Ovary (tissue), 9 donors: ENCODE measurements around the gene APOBR. TPM values are rescaled to one million over a fixed set of nuclear protein-coding genes. Genes with fewer than 3 reads are reported as not detected.
"Not testable (repeated sequence)": the region's sequence is repeated elsewhere in the genome, so short reads cannot be mapped to it uniquely, and the experiment has no call there.

Source experiments
- DNase-seq, 5 donors: peaks; one replicate each; pipeline ENCODE4 v3.0.0-alpha.2; 2019 to 2020
- H3K27ac ChIP-seq, 2 donors: fragments of 200-600 bp; one replicate each; pipeline versions ENCODE4 v1.5.1 to v1.8.0; 2019 to 2022
- H3K27me3 ChIP-seq: fragments of 200-600 bp; one replicate; pipeline ENCODE4 v1.8.0; 2022
- H3K36me3 ChIP-seq: fragments of 200-600 bp; sonication (generic); one replicate; pipeline ENCODE4 v1.5.1; 2019
- H3K4me1 ChIP-seq: one replicate; pipeline ENCODE4 v1.8.1; 2013; ENCODE audit warnings: mild to moderate bottlenecking, moderate library complexity; ENCODE audit not compliant: insufficient read depth
- H3K4me3 ChIP-seq: fragments of 200-600 bp; sonication (generic); one replicate; pipeline ENCODE4 v1.5.1; 2017
- H3K9me3 ChIP-seq, 2 donors: fragments of 200-600 bp in 1 of 2; sonication (generic) in 1 of 2; one replicate each; pipeline versions ENCODE4 v1.5.1 to v1.8.1; 2013 to 2019; ENCODE audit warnings: mild to moderate bottlenecking in 1 of 2, moderate library complexity in 1 of 2
- CTCF ChIP-seq, 3 donors: fragments of 450-650 bp in 2 of 3; fragments of 200-600 bp in 1 of 3; IDR thresholded peaks; one replicate each; pipeline versions ENCODE4 v1.5.1 to v1.8.0; 2016 to 2022; ENCODE audit warnings: antibody characterized with exemption in 3 of 3, mild to moderate bottlenecking in 1 of 3
- EP300 ChIP-seq: sonication (generic); formaldehyde crosslinking; IDR thresholded peaks from one replicate; pipeline ENCODE4 v1.6.1; 2017; ENCODE audit warnings: antibody characterized with exemption
- POLR2A ChIP-seq: fragments of 450-650 bp; IDR thresholded peaks from one replicate; pipeline ENCODE4 v1.6.1; 2017; ENCODE audit warnings: antibody characterized with exemption, mild to moderate bottlenecking, moderate library complexity
- WGBS, 3 donors: extraction: QIAGEN DNeasy Blood & Tissue Kit in 1 of 3; methylation state at CpG; one replicate each; pipeline versions ENCODE4 v1.1.5 to v1.1.7; 2013 to 2017; 5-methylcytosine and 5-hydroxymethylcytosine counted together
- intact Hi-C, 4 donors: fragments of 100-400 bp; cut with DNase I; formaldehyde crosslinking; loops; one replicate each; pipeline versions ENCODE4 v1.11.0 to v1.15.1; 2022 to 2023
- polyA plus RNA-seq, 2 donors: library from polyadenylated mRNA; stranded (reverse); fragments of 200-250 nt in 1 of 2; fragments of 350-450 nt in 1 of 2; fragmentation: Illumina TruSeq in 1 of 2; extraction: RNeasy Lipid Tissue Mini Kit (QIAGEN cat#74804) in 1 of 2; gene quantifications; one replicate each; pipeline ENCODE4 v1.2.3, GENCODE V29; 2013 to 2014
- total RNA-seq, 7 donors: library from RNA; depleted of rRNA in 2 of 7; stranded (reverse); fragments of >200 nt in 2 of 7; fragmentation: NEBNext Ultra II Directional in 3 of 7; extraction: Animal tissue kit (Norgen Biotek cat#: 25700) in 3 of 7; gene quantifications; one replicate each; pipeline versions ENCODE4 v1.1.0 to v1.2.4, GENCODE V29; 2016 to 2023
- donor health status: DM: no; HTN: no; CAD: no; lungs with moderate emphysema.
- donor health status: DM: no; HTN: no; CAD: no.
- donor health status: Bipolar disorder and iron deficiency.
- donor health status: DM: yes; HTN: yes; CAD: no.
- donor health status: DM: no; HTN: no; CAD: no.
- donor health status: DM: yes; HTN: yes; CAD: no.

Gene APOBR
- total and polyA plus RNA-seq, 9 donors: 0.18 to 1.4 (median 0.48) TPM

- Histone ChIP-seq H3K27me3 (no peaks in the 10 kb centered on the region), H3K4me1 (no peaks in the 10 kb centered on the region), H3K9me3 (no peaks in the 10 kb centered on the region), H3K27ac (no peak overlapping the region), H3K36me3 (no peaks in the 10 kb centered on the region), H3K4me3 (no peak overlapping the region)
- 87 to 94% (median 90%) methylated on average over 6 of the region's 6 CpGs for WGBS, 3 donors
- no peak for DNase-seq
- intact Hi-C loops: no loop called here
- TF ChIP-seq EP300: no peak
- no peak for TF ChIP-seq POLR2A
- no peak for TF ChIP-seq CTCF (IDR thresholded peaks at IDR 0.05)
Measured at GRCh38 chr16:28521436-28521835, 27.0 kb downstream of the APOBR start.

GRCh38 chr16:28522792-28523191, 28.3 kb downstream of the APOBR start:
- no peak for DNase-seq
- Histone ChIP-seq H3K4me1 (peaks cover 1% of the 10 kb centered on the region), H3K36me3 (no peaks in the 10 kb centered on the region), H3K9me3 (no peaks in the 10 kb centered on the region), H3K27me3 (no peaks in the 10 kb centered on the region), H3K27ac (no peak overlapping the region), H3K4me3 (no peak overlapping the region)
- TF ChIP-seq EP300: no peak
- TF ChIP-seq POLR2A: no peak
- no peak for TF ChIP-seq CTCF (IDR thresholded peaks at IDR 0.05)
- 88 to 90% (median 89%) methylated on average over 11 of the region's 11 CpGs for WGBS, 3 donors
- intact Hi-C loops: no loop called here

GRCh38 chr16:28524681-28525171, 30.3 kb downstream of the APOBR start:
- TF ChIP-seq CTCF (IDR thresholded peaks at IDR 0.05) (no peak), POLR2A (no peak), EP300 (no peak)
- no peaks in the 10 kb centered on the region for H3K9me3 ChIP-seq
- no peaks in the 10 kb centered on the region for H3K27me3 ChIP-seq
- H3K4me3 ChIP-seq: no peak overlapping the region
- H3K36me3 ChIP-seq: no peaks in the 10 kb centered on the region
- intact Hi-C loops: no loop called here
- no peak for DNase-seq
- H3K27ac ChIP-seq: no peak overlapping the region
- WGBS, 3 donors: 83 to 89% (median 84%) methylated on average over 6 of the region's 6 CpGs
- peaks cover 8% of the 10 kb centered on the region for H3K4me1 ChIP-seq

- H3K36me3 ChIP-seq: no peaks in the 10 kb centered on the region
- no peak overlapping the region for H3K27ac ChIP-seq
Measured at GRCh38 chr16:28526201-28527099, 32.0 kb downstream of the APOBR start.

GRCh38 chr16:28527100-28527785, 32.8 kb downstream of the APOBR start:
- H3K4me3 ChIP-seq, H3K9me3 ChIP-seq, DNase-seq, H3K4me1 ChIP-seq, H3K36me3 ChIP-seq, intact Hi-C loops, H3K27me3 ChIP-seq: not testable (repeated sequence)
- H3K27ac ChIP-seq: peak overlapping the region in 1 of 2 donors; percentile 41
- 90 to 92% (median 90%) methylated on average over 7 of the region's 7 CpGs for WGBS, 3 donors

More at GRCh38 chr16:28526201-28527099, 32.0 kb downstream of the APOBR start:
- TF ChIP-seq CTCF (IDR thresholded peaks at IDR 0.05) (no peak), POLR2A (no peak), EP300 (no peak)
- Histone ChIP-seq H3K9me3 (no peaks in the 10 kb centered on the region), H3K4me3 (no peak overlapping the region), H3K4me1 (peaks cover 8% of the 10 kb centered on the region), H3K27me3 (no peaks in the 10 kb centered on the region)
- intact Hi-C loops: no loop called here
- DNase-seq: no peak
- 73 to 82% (median 78%) methylated on average over 11 of the region's 11 CpGs for WGBS, 3 donors
